PC-3 (cell line): ENCODE measurements around the gene THOC6. TPM values are rescaled to one million over a fixed set of nuclear protein-coding genes. Genes with fewer than 3 reads are reported as not detected.

ENCODE experiments used
- ATAC-seq: fragments of 200-7000 bp; cut with Tn5 transposase; 2 replicates; pipeline ENCODE4 v1.9.1; 2020; ENCODE audit warnings: mild to moderate bottlenecking, moderate library complexity
- BruUV-seq: library from RNA; stranded (reverse); fragments of 400-500 nt; replicated peaks from 2 replicates; lab custom pipeline; 2021; lab: Mats Ljungman, UMichigan
- CTCF ChIA-PET: fragments of 300-600 bp; sonication (Branson Sonifier 250); formaldehyde crosslinking; loops from one replicate; lab custom pipeline; 2022; ENCODE audit warnings: antibody characterized with exemption; lab: Charles Lee
- POLR2A ChIA-PET: fragments of 300-600 bp; sonication (Branson Sonifier 250); formaldehyde crosslinking; loops from one replicate; lab custom pipeline; 2022; ENCODE audit warnings: antibody characterized with exemption; ENCODE audit not compliant: unreplicated experiment; lab: Charles Lee
- DNase-seq: peaks from one replicate; pipeline ENCODE4 v3.0.0-alpha.2; 2015
- H2AFZ ChIP-seq: fragments of 300-600 bp; sonication (generic); 2 replicates; pipeline ENCODE4 v1.6.0; 2016; ENCODE audit warnings: antibody characterized with exemption, low read length
- H3F3A ChIP-seq: fragments of 300-600 bp; sonication (generic); one replicate; pipeline ENCODE4 v1.6.0; 2017; ENCODE audit warnings: antibody characterized with exemption, low read length, control low read depth, mild to moderate bottlenecking; ENCODE audit not compliant: unreplicated experiment
- H3K27ac ChIP-seq: fragments of 300-600 bp; sonication (generic); 2 replicates; pipeline ENCODE4 v1.5.1; 2016; ENCODE audit warnings: mild to moderate bottlenecking, low read length
- H3K27me3 ChIP-seq: fragments of 300-600 bp; sonication (generic); 2 replicates; pipeline ENCODE4 v1.6.1; 2016; ENCODE audit warnings: low read length, mixed read lengths
- H3K36me3 ChIP-seq: fragments of 300-600 bp; sonication (generic); 2 replicates; pipeline ENCODE4 v1.6.1; 2016; ENCODE audit warnings: low read depth, mixed run types, low read length, mixed read lengths
- H3K4me1 ChIP-seq: fragments of 300-600 bp; sonication (generic); 2 replicates; pipeline ENCODE4 v1.5.1; 2016; ENCODE audit warnings: low read length; ENCODE audit not compliant: insufficient read depth
- H3K4me2 ChIP-seq: fragments of 300-600 bp; sonication (generic); 2 replicates; pipeline ENCODE4 v1.6.0; 2016; ENCODE audit warnings: low read length
- H3K4me3 ChIP-seq: fragments of 300-600 bp; sonication (generic); 2 replicates; pipeline ENCODE4 v1.5.1; 2016; ENCODE audit warnings: mild to moderate bottlenecking, low read length, mixed read lengths
- H3K79me2 ChIP-seq: fragments of 300-600 bp; sonication (generic); 2 replicates; pipeline ENCODE4 v1.6.1; 2017; ENCODE audit warnings: low read length, mixed read lengths
- H3K9ac ChIP-seq: fragments of 300-600 bp; sonication (generic); 2 replicates; pipeline ENCODE4 v1.6.0; 2016; ENCODE audit warnings: mild to moderate bottlenecking, low read length
- H3K9me2 ChIP-seq: fragments of 300-600 bp; sonication (generic); replicated peaks from 2 replicates; pipeline ENCODE4 v1.6.1; 2016; ENCODE audit warnings: mixed run types, low read length, mixed read lengths
- H3K9me3 ChIP-seq: fragments of 300-600 bp; sonication (generic); 2 replicates; pipeline ENCODE4 v1.6.1; 2016; ENCODE audit warnings: low read length, mixed read lengths
- H4K20me1 ChIP-seq: fragments of 300-600 bp; sonication (generic); 2 replicates; pipeline ENCODE4 v1.6.1; 2016; ENCODE audit warnings: low read length, mixed read lengths
- CTCF ChIP-seq: fragments of 300-600 bp; sonication (generic); conservative IDR thresholded peaks from 2 replicates; pipeline ENCODE4 v1.5.1; 2017; ENCODE audit warnings: antibody characterized with exemption, low read depth, mild to moderate bottlenecking, low read length
- EZH2 ChIP-seq: fragments of 300-600 bp; sonication (generic); IDR thresholded peaks from one replicate; pipeline ENCODE4 v1.6.1; 2017; ENCODE audit warnings: antibody characterized with exemption, mild to moderate bottlenecking, low read length; ENCODE audit not compliant: unreplicated experiment
- EZH2phosphoT487 ChIP-seq: fragments of 300-600 bp; sonication (generic); IDR thresholded peaks from 2 replicates; pipeline ENCODE4 v1.6.1; 2018; ENCODE audit warnings: mild to moderate bottlenecking, antibody characterized with exemption, low read length, borderline replicate concordance
- intact Hi-C: fragments of 100-400 bp; cut with micrococcal nuclease; formaldehyde crosslinking; loops from 2 replicates; pipeline ENCODE4 v1.9.0; 2023
- total RNA-seq: library from RNA; depleted of rRNA; stranded (reverse); fragments of >200 nt; gene quantifications from 2 replicates; pipeline ENCODE4 v1.2.3, GENCODE V29; 2014

The THOC6 gene
- total RNA-seq, 1 experiment from 2014 or later = 40.3 TPM

GRCh38 chr16:3065069-3065741, 41.4 kb downstream of the THOC6 start, which contains the start of gene IL32:
Gene IL32 (plus strand): TSS chr16:3065640. CDS start chr16:3065812, 172 bp downstream.
- BruUV-seq = TSS peak; percentile 52
- peak within 1 kb of the TSS; percentile 46 for H3K4me2 ChIP-seq
- ChIA-PET POLR2A (no interaction called here), CTCF (no interaction called here)
- H3K27ac ChIP-seq = peak within 1 kb of the TSS; percentile 8; the same call in 1 of the 2 replicates
- no peaks in the 10 kb centered on the region for H3K36me3 ChIP-seq
- H3F3A ChIP-seq = no peaks in the 10 kb centered on the region
- intact Hi-C loops = no loop called here
- DNase-seq (peak; percentile 32), ATAC-seq (0 out of 2 replicates have a peak, but pooled peaks have one; percentile 40)
- no peaks in the 10 kb centered on the region for H3K79me2 ChIP-seq
- no peak for TF ChIP-seq EZH2
- no peak for TF ChIP-seq EZH2phosphoT487
- TF ChIP-seq CTCF = no peak
- H2AFZ ChIP-seq = peak within 1 kb of the TSS; percentile 69; the same call in 1 of the 2 replicates
- H3K4me3 ChIP-seq = no peak within 1 kb of the TSS
- peaks cover 11% of the 10 kb centered on the region for H3K4me1 ChIP-seq
- no peaks in the 10 kb centered on the region for H3K27me3 ChIP-seq
- H3K9ac ChIP-seq = peak within 1 kb of the TSS; percentile 15; the same call in 1 of the 2 replicates
- H4K20me1 ChIP-seq = no peaks in the 10 kb centered on the region
- H3K9me3 ChIP-seq = no peaks in the 10 kb centered on the region
- H3K9me2 ChIP-seq = no peaks in the 10 kb centered on the region

GRCh38 chr16:3065742-3066439, 42.1 kb downstream of the THOC6 start:
- ATAC-seq (no peak), DNase-seq (no peak)
- ChIA-PET POLR2A (no interaction called here), CTCF (no interaction called here)
- no peaks in the 10 kb centered on the region for H3K9me3 ChIP-seq
- H2AFZ ChIP-seq = peak overlapping the region; percentile 69; the same call in 1 of the 2 replicates
- H3K4me2 ChIP-seq = peak overlapping the region; percentile 46; the same call in 1 of the 2 replicates
- no peak for TF ChIP-seq EZH2
- TF ChIP-seq EZH2phosphoT487 = no peak
- no peak for TF ChIP-seq CTCF
- no peaks in the 10 kb centered on the region for H4K20me1 ChIP-seq
- peak overlapping the region; percentile 8; the same call in 1 of the 2 replicates for H3K27ac ChIP-seq
- no peaks in the 10 kb centered on the region for H3K36me3 ChIP-seq
- no peaks in the 10 kb centered on the region for H3F3A ChIP-seq
- H3K4me3 ChIP-seq = no peak overlapping the region
- intact Hi-C loops = no loop called here
- H3K79me2 ChIP-seq = no peaks in the 10 kb centered on the region
- BruUV-seq = no TSS peak
- H3K9me2 ChIP-seq = no peaks in the 10 kb centered on the region
- peak overlapping the region; percentile 15; the same call in 1 of the 2 replicates for H3K9ac ChIP-seq
- H3K4me1 ChIP-seq = peaks cover 11% of the 10 kb centered on the region
- no peaks in the 10 kb centered on the region for H3K27me3 ChIP-seq

GRCh38 chr16:3066440-3066748, 42.6 kb downstream of the THOC6 start:
- no peaks in the 10 kb centered on the region for H4K20me1 ChIP-seq
- CTCF ChIA-PET = no interaction called here
- no peak overlapping the region for H2AFZ ChIP-seq
- no peak overlapping the region for H3K27ac ChIP-seq
- intact Hi-C loops = no loop called here
- TF ChIP-seq EZH2phosphoT487 (no peak), EZH2 (no peak), CTCF (no peak)
- DNase-seq (no peak), ATAC-seq (no peak)
- H3K4me3 ChIP-seq = no peak overlapping the region
- H3K4me1 ChIP-seq = peaks cover 11% of the 10 kb centered on the region
- H3F3A ChIP-seq = no peaks in the 10 kb centered on the region
- POLR2A ChIA-PET = no interaction called here
- BruUV-seq = no TSS peak
- no peaks in the 10 kb centered on the region for H3K9me2 ChIP-seq
- no peaks in the 10 kb centered on the region for H3K9me3 ChIP-seq
- H3K79me2 ChIP-seq = no peaks in the 10 kb centered on the region
- H3K9ac ChIP-seq = no peak overlapping the region
- no peak overlapping the region for H3K4me2 ChIP-seq
- no peaks in the 10 kb centered on the region for H3K36me3 ChIP-seq
- no peaks in the 10 kb centered on the region for H3K27me3 ChIP-seq
